HG03457 (cell line): ENCODE results near the gene GADL1.

Experiments used
- ATAC-seq: cut with Tn5 transposase; IDR thresholded peaks from one replicate; pipeline ENCODE4 v1.9.1; 2021; ENCODE audit warnings: moderate number of reproducible peaks; ENCODE audit not compliant: unreplicated experiment

The GADL1 gene

GRCh38 chr3:30886888-30887287 is 7.6 kb downstream of the GADL1 start:
- no peak for ATAC-seq

- no peak for ATAC-seq
Observed at GRCh38 chr3:30878862-30879261, 15.6 kb downstream of the GADL1 start.

GRCh38 chr3:30875505-30875904 is 19.0 kb downstream of the GADL1 start:
- no peak for ATAC-seq

GRCh38 chr3:30873671-30874070 is 20.8 kb downstream of the GADL1 start:
- ATAC-seq = no peak

GRCh38 chr3:30872879-30873278 is 21.6 kb downstream of the GADL1 start:
- ATAC-seq = no peak

- ATAC-seq = no peak
Observed at GRCh38 chr3:30871720-30872119, 22.7 kb downstream of the GADL1 start.

- ATAC-seq = no peak
Observed at GRCh38 chr3:30864836-30865235, 29.6 kb downstream of the GADL1 start.

GRCh38 chr3:30864132-30864531 is 30.3 kb downstream of the GADL1 start:
- no peak for ATAC-seq

GRCh38 chr3:30862004-30862403 is 32.5 kb downstream of the GADL1 start:
- no peak for ATAC-seq

GRCh38 chr3:30858894-30859389 is 35.5 kb downstream of the GADL1 start:
- ATAC-seq = no peak

- no peak for ATAC-seq
Observed at GRCh38 chr3:30855400-30856292, 38.8 kb downstream of the GADL1 start.

- ATAC-seq = no peak
Observed at GRCh38 chr3:30852833-30853232, 41.6 kb downstream of the GADL1 start.

GRCh38 chr3:30848087-30848779 is 46.2 kb downstream of the GADL1 start:
- no peak for ATAC-seq

- ATAC-seq = no peak
Observed at GRCh38 chr3:30847592-30847991, 46.9 kb downstream of the GADL1 start.

GRCh38 chr3:30845606-30846005 is 48.9 kb downstream of the GADL1 start:
- no peak for ATAC-seq

GRCh38 chr3:30843877-30844276 is 50.6 kb downstream of the GADL1 start:
- no peak for ATAC-seq

- no peak for ATAC-seq
Observed at GRCh38 chr3:30836141-30836540, 58.3 kb downstream of the GADL1 start.

- no peak for ATAC-seq
Observed at GRCh38 chr3:30835667-30836066, 58.8 kb downstream of the GADL1 start.

GRCh38 chr3:30832961-30833575 is 61.4 kb downstream of the GADL1 start:
- no peak for ATAC-seq

GRCh38 chr3:30827080-30827479 is 67.4 kb downstream of the GADL1 start:
- ATAC-seq = no peak

GRCh38 chr3:30826531-30826942 is 67.9 kb downstream of the GADL1 start:
- ATAC-seq = no peak
